ENCODE results near the gene ZNF263. TPM values are rescaled to one million over a fixed set of nuclear protein-coding genes. Genes with fewer than 3 reads are reported as not detected.
A peak's percentile ranks its signal among the peaks of the same experiment; 100 is the strongest.

The ZNF263 gene
- total and polyA plus RNA-seq, 9 of the 15 experiments (the other 6 are each of a cell fraction or from before 2014, with no cell fraction given) = 4.6 to 48.3 (median 31.8) TPM

DNA sequence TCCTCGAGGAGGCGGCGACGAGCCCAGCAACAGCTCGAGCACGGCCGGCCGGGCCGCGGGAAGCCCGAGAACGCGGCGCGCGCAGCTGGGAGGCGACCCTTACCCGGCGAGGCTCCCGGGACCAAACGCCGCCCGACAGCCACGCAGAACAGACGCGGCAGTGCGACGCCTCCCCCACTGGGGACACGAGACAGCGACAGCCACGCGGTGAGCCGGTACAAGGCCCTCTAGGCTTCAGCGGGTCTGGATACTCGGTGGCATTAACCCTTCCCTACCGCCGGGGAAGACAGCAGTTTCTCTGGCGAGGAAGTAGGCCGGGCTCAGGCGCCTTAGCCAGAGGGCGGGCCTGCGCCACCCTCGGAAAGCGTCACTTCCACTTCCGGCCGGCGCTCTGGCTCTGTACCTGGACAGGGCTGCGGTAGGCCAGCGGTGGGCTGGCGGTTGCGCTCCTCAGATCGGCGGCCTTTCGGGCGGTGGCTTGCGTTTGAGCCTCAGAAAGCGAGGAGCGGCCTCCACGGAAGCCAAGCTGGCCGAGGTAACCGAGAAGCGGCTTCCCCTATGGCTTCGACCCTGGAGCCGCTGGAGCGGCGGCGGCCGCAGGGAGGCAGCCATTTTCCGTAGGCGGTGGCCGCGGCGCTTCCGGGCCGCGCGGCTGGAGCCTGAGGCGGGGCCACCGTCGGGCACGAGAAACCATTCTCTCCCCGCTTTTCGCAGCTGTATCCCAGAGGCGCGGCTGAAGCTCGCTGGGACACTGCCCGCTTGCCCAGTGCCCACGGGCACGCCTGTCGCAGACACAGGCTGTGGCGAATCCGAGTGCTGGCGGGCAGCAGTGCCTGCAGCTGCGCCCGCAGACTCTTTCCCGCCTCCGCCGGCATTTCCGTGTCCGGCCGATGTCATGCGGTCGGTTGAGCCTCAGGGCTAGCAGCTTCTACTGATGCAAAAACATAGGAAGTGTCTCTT is 22.1 kb downstream of the ZNF263 start, which contains the start of the genes TIGD7 and ZNF75A (continued):
- TF ChIP-seq ZNF134 (CRISPR knock-in tag; conservative IDR thresholded peaks at IDR 0.05) = no peak
- TF ChIP-seq L3MBTL2 (IDR thresholded peaks at IDR 0.05) = peak; percentile 99
- TF ChIP-seq STAT5A (IDR thresholded peaks at IDR 0.05; ENCODE audit: borderline replicate concordance, low read length) = 0 out of 2 replicates have a peak, but pooled peaks have one; percentile 6
- 0 out of 2 replicates have a peak, but pooled peaks have one; percentile 46 for TF ChIP-seq TOE1 (IDR thresholded peaks at IDR 0.05; ENCODE audit: borderline replicate concordance)
- 0 out of 2 replicates have a peak, but pooled peaks have one; percentile 29 for TF ChIP-seq TOE1 (CRISPR knock-in tag; IDR thresholded peaks at IDR 0.05; ENCODE audit: borderline replicate concordance, low read depth)
- peak; percentile 83 for TF ChIP-seq CREB1 (IDR thresholded peaks at IDR 0.05)
- peak; percentile 83 for TF ChIP-seq CREB1 (CRISPR knock-in tag; IDR thresholded peaks at IDR 0.05)
- TF ChIP-seq, protein P1, sequence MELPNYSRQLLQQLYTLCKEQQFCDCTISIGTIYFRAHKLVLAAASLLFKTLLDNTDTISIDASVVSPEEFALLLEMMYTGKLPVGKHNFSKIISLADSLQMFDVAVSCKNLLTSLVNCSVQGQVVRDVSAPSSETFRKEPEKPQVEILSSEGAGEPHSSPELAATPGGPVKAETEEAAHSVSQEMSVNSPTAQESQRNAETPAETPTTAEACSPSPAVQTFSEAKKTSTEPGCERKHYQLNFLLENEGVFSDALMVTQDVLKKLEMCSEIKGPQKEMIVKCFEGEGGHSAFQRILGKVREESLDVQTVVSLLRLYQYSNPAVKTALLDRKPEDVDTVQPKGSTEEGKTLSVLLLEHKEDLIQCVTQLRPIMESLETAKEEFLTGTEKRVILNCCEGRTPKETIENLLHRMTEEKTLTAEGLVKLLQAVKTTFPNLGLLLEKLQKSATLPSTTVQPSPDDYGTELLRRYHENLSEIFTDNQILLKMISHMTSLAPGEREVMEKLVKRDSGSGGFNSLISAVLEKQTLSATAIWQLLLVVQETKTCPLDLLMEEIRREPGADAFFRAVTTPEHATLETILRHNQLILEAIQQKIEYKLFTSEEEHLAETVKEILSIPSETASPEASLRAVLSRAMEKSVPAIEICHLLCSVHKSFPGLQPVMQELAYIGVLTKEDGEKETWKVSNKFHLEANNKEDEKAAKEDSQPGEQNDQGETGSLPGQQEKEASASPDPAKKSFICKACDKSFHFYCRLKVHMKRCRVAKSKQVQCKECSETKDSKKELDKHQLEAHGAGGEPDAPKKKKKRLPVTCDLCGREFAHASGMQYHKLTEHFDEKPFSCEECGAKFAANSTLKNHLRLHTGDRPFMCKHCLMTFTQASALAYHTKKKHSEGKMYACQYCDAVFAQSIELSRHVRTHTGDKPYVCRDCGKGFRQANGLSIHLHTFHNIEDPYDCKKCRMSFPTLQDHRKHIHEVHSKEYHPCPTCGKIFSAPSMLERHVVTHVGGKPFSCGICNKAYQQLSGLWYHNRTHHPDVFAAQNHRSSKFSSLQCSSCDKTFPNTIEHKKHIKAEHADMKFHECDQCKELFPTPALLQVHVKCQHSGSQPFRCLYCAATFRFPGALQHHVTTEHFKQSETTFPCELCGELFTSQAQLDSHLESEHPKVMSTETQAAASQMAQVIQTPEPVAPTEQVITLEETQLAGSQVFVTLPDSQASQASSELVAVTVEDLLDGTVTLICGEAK (IDR thresholded peaks at IDR 0.05) = peak; percentile 93
- TF ChIP-seq, protein P1 (CRISPR knock-in tag; IDR thresholded peaks at IDR 0.05) = no peak; the same call in 1 of the 2 replicates
- TF ChIP-seq, protein P2, sequence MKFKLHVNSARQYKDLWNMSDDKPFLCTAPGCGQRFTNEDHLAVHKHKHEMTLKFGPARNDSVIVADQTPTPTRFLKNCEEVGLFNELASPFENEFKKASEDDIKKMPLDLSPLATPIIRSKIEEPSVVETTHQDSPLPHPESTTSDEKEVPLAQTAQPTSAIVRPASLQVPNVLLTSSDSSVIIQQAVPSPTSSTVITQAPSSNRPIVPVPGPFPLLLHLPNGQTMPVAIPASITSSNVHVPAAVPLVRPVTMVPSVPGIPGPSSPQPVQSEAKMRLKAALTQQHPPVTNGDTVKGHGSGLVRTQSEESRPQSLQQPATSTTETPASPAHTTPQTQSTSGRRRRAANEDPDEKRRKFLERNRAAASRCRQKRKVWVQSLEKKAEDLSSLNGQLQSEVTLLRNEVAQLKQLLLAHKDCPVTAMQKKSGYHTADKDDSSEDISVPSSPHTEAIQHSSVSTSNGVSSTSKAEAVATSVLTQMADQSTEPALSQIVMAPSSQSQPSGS (CRISPR knock-in tag; IDR thresholded peaks at IDR 0.05) = no peak
- TF ChIP-seq, protein P3, sequence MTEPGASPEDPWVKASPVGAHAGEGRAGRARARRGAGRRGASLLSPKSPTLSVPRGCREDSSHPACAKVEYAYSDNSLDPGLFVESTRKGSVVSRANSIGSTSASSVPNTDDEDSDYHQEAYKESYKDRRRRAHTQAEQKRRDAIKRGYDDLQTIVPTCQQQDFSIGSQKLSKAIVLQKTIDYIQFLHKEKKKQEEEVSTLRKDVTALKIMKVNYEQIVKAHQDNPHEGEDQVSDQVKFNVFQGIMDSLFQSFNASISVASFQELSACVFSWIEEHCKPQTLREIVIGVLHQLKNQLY (CRISPR knock-in tag; conservative IDR thresholded peaks at IDR 0.05) = no peak
- peak; percentile 80 for TF ChIP-seq POLR2B (IDR thresholded peaks at IDR 0.05; ENCODE audit: low read depth, partially characterized antibody)
- TF ChIP-seq, protein P4, sequence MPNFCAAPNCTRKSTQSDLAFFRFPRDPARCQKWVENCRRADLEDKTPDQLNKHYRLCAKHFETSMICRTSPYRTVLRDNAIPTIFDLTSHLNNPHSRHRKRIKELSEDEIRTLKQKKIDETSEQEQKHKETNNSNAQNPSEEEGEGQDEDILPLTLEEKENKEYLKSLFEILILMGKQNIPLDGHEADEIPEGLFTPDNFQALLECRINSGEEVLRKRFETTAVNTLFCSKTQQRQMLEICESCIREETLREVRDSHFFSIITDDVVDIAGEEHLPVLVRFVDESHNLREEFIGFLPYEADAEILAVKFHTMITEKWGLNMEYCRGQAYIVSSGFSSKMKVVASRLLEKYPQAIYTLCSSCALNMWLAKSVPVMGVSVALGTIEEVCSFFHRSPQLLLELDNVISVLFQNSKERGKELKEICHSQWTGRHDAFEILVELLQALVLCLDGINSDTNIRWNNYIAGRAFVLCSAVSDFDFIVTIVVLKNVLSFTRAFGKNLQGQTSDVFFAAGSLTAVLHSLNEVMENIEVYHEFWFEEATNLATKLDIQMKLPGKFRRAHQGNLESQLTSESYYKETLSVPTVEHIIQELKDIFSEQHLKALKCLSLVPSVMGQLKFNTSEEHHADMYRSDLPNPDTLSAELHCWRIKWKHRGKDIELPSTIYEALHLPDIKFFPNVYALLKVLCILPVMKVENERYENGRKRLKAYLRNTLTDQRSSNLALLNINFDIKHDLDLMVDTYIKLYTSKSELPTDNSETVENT (CRISPR knock-in tag; IDR thresholded peaks at IDR 0.05) = peak; percentile 51; the same call in 1 of the 2 replicates
